DND-41 (cell line): Measurements from ENCODE around the gene CCL2.

Experiments
- ATAC-seq: fragments of 200-7000 bp; cut with Tn5 transposase; 3 replicates; pipeline ENCODE4 v1.9.1; 2021; ENCODE audit warnings: low read depth; ENCODE audit not compliant: insufficient read depth
- DNase-seq: peaks from one replicate; pipeline ENCODE4 v3.0.0-alpha.2; 2020
- H2AFZ ChIP-seq: 2 replicates; pipeline ENCODE4 v1.6.0; 2012; ENCODE audit warnings: low read depth, low read length
- H3K27ac ChIP-seq: 2 replicates; pipeline ENCODE4 v1.5.1; 2012; ENCODE audit warnings: low read length, inconsistent platforms
- H3K27me3 ChIP-seq: fragments of 200-600 bp; sonication (generic); 2 replicates; pipeline ENCODE4 v1.6.0; 2012; ENCODE audit warnings: low read length, mild to moderate bottlenecking, inconsistent platforms; ENCODE audit not compliant: insufficient read depth, poor library complexity
- H3K36me3 ChIP-seq: 2 replicates; pipeline ENCODE4 v1.5.1; 2012; ENCODE audit warnings: low read length, inconsistent platforms; ENCODE audit not compliant: insufficient read depth
- H3K4me1 ChIP-seq: 2 replicates; pipeline ENCODE4 v1.5.1; 2012; ENCODE audit warnings: mild to moderate bottlenecking, low read length; ENCODE audit not compliant: insufficient read depth
- H3K4me2 ChIP-seq: 2 replicates; pipeline ENCODE4 v1.6.0; 2012; ENCODE audit warnings: mild to moderate bottlenecking, moderate library complexity, low read length, inconsistent platforms; ENCODE audit not compliant: insufficient read depth
- H3K4me3 ChIP-seq, 2 experiments: fragments of 200-600 bp in 1 of 2; shearing (Covaris generic) in 1 of 2; 2 replicates each; pipeline ENCODE4 v1.5.1; 2012 to 2016; ENCODE audit warnings: inconsistent platforms in 2 of 2, low read length in 2 of 2, mild to moderate bottlenecking in 2 of 2, low read depth in 1 of 2, moderate library complexity in 1 of 2
- H3K79me2 ChIP-seq: 2 replicates; pipeline ENCODE4 v1.6.0; 2012; ENCODE audit warnings: low read length, inconsistent platforms; ENCODE audit not compliant: insufficient read depth
- H3K9ac ChIP-seq: 2 replicates; pipeline ENCODE4 v1.6.0; 2012; ENCODE audit warnings: low read depth, mild to moderate bottlenecking, inconsistent platforms, low read length, moderate library complexity
- H3K9me3 ChIP-seq: 2 replicates; pipeline ENCODE4 v1.5.1; 2012; ENCODE audit warnings: low read length, moderate library complexity, mild to moderate bottlenecking, inconsistent platforms; ENCODE audit not compliant: insufficient read depth, severe bottlenecking
- H4K20me1 ChIP-seq: 2 replicates; pipeline ENCODE4 v1.6.0; 2012; ENCODE audit warnings: low read length; ENCODE audit not compliant: insufficient read depth
- EZH2 ChIP-seq: IDR thresholded peaks from 3 replicates; pipeline ENCODE4 v1.6.1; 2012; ENCODE audit warnings: borderline replicate concordance, low read depth, mild to moderate bottlenecking, moderate library complexity, low read length, inconsistent platforms; ENCODE audit not compliant: severe bottlenecking
- TF ChIP-seq, protein P1 (sequence below): IDR thresholded peaks from 2 replicates; pipeline ENCODE4 v1.5.1; 2012; ENCODE audit warnings: borderline replicate concordance, low read length, moderate library complexity, mild to moderate bottlenecking; ENCODE audit not compliant: poor library complexity, severe bottlenecking; ENCODE audit errors: extremely low read depth

The CCL2 gene

DNA sequence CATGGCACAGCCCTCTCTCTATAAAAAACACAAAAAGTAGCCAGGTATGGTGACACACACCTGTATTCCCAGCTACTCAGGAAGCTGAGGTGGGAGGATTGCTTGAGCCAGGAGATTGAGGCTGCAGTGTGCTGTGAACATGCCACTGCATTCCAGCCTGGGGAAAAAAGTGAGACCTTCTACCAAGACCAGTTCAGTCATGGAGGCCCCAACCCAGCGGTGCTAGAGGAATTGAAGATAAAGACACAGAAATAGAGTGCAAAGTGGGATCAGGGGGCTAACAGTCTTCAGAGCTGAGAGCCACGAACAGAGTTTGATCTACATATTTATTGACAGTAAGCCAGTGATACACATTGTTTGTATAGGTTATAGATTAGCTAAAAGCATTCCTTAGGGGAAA lies 48.5 kb downstream of the CCL2 start:
- Histone ChIP-seq H2AFZ (no peak overlapping the region), H3K4me1 (no peaks in the 10 kb centered on the region), H3K9me3 (no peaks in the 10 kb centered on the region), H3K27ac (no peak overlapping the region), H3K27me3 (no peaks in the 10 kb centered on the region), H3K36me3 (no peaks in the 10 kb centered on the region), H4K20me1 (no peaks in the 10 kb centered on the region), H3K9ac (no peak overlapping the region), H3K4me2 (no peak overlapping the region), H3K79me2 (no peaks in the 10 kb centered on the region), H3K4me3 (no peak overlapping the region)
- ATAC-seq: no peak
- TF ChIP-seq EZH2: no peak
- TF ChIP-seq, protein P1, sequence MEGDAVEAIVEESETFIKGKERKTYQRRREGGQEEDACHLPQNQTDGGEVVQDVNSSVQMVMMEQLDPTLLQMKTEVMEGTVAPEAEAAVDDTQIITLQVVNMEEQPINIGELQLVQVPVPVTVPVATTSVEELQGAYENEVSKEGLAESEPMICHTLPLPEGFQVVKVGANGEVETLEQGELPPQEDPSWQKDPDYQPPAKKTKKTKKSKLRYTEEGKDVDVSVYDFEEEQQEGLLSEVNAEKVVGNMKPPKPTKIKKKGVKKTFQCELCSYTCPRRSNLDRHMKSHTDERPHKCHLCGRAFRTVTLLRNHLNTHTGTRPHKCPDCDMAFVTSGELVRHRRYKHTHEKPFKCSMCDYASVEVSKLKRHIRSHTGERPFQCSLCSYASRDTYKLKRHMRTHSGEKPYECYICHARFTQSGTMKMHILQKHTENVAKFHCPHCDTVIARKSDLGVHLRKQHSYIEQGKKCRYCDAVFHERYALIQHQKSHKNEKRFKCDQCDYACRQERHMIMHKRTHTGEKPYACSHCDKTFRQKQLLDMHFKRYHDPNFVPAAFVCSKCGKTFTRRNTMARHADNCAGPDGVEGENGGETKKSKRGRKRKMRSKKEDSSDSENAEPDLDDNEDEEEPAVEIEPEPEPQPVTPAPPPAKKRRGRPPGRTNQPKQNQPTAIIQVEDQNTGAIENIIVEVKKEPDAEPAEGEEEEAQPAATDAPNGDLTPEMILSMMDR: no peak
- DNase-seq: no peak

DNA sequence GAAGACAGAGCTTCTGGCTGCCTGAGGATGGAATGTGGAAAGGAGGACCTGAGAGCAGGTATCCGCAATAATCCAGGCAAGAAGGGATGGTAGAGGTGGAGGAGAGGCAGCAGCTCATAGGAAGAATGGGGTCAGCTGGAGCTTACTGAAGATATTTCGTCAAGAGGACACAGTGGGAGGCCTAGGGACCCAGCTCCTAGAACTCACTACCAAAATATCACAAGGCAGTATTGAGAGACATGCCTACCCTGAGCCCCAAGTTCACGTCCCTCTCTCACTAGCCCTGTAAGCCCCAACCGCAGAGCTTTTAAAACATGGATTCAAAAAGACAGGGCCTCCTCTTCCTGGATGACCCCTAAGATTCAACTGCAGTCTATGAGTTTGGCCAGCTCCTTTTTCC lies 50.0 kb downstream of the CCL2 start:
- no peak overlapping the region for H3K9ac ChIP-seq
- H3K4me3 ChIP-seq: no peak overlapping the region
- H3K4me2 ChIP-seq: no peak overlapping the region
- DNase-seq (no peak), ATAC-seq (no peak)
- H3K27ac ChIP-seq: no peak overlapping the region
- no peaks in the 10 kb centered on the region for H3K79me2 ChIP-seq
- no peaks in the 10 kb centered on the region for H3K4me1 ChIP-seq
- TF ChIP-seq, protein P1: no peak
- TF ChIP-seq EZH2: no peak
- H3K36me3 ChIP-seq: no peaks in the 10 kb centered on the region
- no peak overlapping the region for H2AFZ ChIP-seq
- no peaks in the 10 kb centered on the region for H4K20me1 ChIP-seq
- H3K9me3 ChIP-seq: no peaks in the 10 kb centered on the region
- H3K27me3 ChIP-seq: no peaks in the 10 kb centered on the region

DNA sequence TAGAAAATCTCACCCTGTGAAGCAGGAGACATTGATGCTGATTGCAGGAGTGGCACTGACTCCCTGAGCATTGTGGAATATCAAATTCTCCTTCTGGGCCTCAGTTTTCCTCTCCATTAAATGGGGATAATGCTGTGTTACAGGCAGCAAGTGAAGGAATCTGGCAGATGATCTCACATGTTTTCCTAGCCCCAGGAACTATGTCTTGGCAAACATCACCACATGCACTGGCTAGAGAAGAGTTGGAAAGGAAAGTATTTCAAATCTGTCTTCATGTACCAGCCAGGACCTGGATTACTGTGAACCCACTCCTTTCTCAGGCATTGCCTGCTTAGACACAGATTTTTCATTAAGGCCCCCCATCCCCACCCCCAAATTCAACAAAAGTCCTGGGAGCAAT lies 50.5 kb downstream of the CCL2 start:
- no peak for ATAC-seq
- DNase-seq: no peak
- Histone ChIP-seq H3K4me1 (no peaks in the 10 kb centered on the region), H3K4me3 (no peak overlapping the region), H2AFZ (no peak overlapping the region), H3K27me3 (no peaks in the 10 kb centered on the region), H3K9ac (no peak overlapping the region), H4K20me1 (no peaks in the 10 kb centered on the region), H3K27ac (no peak overlapping the region), H3K36me3 (no peaks in the 10 kb centered on the region), H3K79me2 (no peaks in the 10 kb centered on the region), H3K4me2 (no peak overlapping the region), H3K9me3 (no peaks in the 10 kb centered on the region)
- TF ChIP-seq EZH2: no peak
- TF ChIP-seq, protein P1: no peak

DNA sequence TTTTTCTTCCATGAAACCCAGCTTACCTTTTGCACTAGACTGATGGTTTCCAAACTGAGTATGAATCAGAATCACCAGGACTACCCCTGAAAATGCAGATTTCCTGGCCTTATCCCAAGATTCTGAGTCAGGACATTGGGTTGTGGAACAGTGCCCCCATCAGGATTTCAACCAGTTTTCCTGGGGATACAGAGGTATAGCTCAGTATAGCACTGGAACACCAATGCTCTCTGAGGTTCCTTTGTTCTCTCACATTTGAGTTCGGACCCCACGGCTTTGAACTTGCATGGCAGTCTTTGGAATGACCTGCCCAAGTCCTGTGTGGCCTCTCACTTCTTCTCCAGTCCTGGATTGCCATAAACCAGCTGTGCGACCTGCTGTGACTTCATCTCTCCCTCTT lies 51.4 kb downstream of the CCL2 start:
- no peaks in the 10 kb centered on the region for H3K9me3 ChIP-seq
- H4K20me1 ChIP-seq: no peaks in the 10 kb centered on the region
- H3K27me3 ChIP-seq: peaks cover 5% of the 10 kb centered on the region
- H3K9ac ChIP-seq: no peak overlapping the region
- no peak overlapping the region for H3K4me3 ChIP-seq
- H3K27ac ChIP-seq: no peak overlapping the region
- ATAC-seq (no peak), DNase-seq (no peak)
- H3K36me3 ChIP-seq: no peaks in the 10 kb centered on the region
- no peaks in the 10 kb centered on the region for H3K4me1 ChIP-seq
- no peak overlapping the region for H2AFZ ChIP-seq
- no peak overlapping the region for H3K4me2 ChIP-seq
- H3K79me2 ChIP-seq: no peaks in the 10 kb centered on the region
- TF ChIP-seq, protein P1: no peak
- no peak for TF ChIP-seq EZH2
